Prostate gland (tissue), 1 donor: ENCODE data around the gene NRF1.

Source experiments
- POLR2A ChIP-seq: fragments of 450-650 bp; IDR thresholded peaks from one replicate; pipeline ENCODE4 v1.6.1; 2016; ENCODE audit warnings: antibody characterized with exemption, mild to moderate bottlenecking
- POLR2AphosphoS5 ChIP-seq: sonication (generic); formaldehyde crosslinking; IDR thresholded peaks from one replicate; pipeline ENCODE4 v1.6.1; 2017; ENCODE audit warnings: antibody characterized with exemption

DNA sequence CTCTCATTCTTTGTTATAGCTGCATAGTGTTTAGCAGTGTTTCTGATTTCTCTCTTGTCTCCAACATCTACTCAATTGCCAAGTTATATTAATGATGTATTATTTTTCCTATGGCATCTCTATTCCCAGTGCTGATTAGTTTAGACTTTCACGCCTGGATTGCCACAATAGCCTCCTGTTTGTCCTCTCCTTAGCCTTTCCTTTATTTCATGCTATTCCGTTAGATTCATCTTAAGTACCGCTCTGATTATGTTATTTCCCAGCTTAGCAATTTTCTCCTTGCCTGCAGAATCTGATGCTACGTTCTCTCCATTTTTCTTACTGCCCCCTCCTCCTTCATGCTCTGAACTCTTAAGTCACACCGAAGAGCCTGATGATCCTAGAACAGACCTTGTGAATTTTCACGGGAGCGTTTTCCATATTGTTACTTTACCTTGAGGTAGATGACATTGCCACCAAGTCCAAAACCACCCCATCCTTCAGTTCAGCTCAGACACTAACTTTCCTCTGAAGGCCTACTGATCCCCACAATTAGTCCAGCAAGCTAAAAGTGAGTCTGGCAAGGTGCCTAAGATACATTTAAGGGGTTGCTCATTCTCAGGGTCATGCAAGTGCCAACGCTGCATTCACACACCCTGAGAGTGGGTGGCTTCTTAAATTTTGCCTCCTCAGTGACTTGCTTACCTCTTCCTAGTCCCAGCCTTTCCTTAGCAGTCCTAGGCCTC, 6.6 kb upstream of the NRF1 start:
- TF ChIP-seq POLR2AphosphoS5 (no peak), POLR2A (no peak)
